K562 treated with DMSO at 1 percent for 12 hours (cell line): ENCODE measurements around the gene NBPF14. TPM values are rescaled to one million over a fixed set of nuclear protein-coding genes. Genes with fewer than 3 reads are reported as not detected.

Experiments used
- total RNA-seq: library from RNA; unstranded; fragments of 300-600 nt; gene quantifications from 2 replicates; pipeline ENCODE4 v1.2.3, GENCODE V29; 2022; ENCODE audit not compliant: insufficient read depth

NBPF14 gene, protein sequence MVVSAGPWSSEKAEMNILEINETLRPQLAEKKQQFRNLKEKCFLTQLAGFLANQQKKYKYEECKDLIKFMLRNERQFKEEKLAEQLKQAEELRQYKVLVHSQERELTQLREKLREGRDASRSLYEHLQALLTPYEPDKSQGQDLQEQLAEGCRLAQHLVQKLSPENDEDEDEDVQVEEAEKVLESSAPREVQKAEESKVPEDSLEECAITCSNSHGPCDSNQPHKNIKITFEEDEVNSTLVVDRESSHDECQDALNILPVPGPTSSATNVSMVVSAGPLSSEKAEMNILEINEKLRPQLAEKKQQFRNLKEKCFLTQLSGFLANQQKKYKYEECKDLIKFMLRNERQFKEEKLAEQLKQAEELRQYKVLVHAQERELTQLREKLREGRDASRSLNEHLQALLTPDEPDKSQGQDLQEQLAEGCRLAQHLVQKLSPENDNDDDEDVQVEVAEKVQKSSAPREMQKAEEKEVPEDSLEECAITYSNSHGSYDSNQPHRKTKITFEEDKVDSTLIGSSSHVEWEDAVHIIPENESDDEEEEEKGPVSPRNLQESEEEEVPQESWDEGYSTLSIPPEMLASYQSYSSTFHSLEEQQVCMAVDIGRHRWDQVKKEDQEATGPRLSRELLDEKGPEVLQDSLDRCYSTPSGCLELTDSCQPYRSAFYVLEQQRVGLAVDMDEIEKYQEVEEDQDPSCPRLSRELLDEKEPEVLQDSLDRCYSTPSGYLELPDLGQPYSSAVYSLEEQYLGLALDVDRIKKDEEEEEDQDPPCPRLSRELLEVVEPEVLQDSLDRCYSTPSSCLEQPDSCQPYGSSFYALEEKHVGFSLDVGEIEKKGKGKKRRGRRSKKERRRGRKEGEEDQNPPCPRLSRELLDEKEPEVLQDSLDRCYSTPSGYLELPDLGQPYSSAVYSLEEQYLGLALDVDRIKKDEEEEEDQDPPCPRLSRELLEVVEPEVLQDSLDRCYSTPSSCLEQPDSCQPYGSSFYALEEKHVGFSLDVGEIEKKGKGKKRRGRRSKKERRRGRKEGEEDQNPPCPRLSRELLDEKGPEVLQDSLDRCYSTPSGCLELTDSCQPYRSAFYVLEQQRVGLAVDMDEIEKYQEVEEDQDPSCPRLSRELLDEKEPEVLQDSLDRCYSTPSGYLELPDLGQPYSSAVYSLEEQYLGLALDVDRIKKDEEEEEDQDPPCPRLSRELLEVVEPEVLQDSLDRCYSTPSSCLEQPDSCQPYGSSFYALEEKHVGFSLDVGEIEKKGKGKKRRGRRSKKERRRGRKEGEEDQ (N-terminal part only)
- 5.4 and 6.3 TPM in 2 replicates for total RNA-seq

DNA sequence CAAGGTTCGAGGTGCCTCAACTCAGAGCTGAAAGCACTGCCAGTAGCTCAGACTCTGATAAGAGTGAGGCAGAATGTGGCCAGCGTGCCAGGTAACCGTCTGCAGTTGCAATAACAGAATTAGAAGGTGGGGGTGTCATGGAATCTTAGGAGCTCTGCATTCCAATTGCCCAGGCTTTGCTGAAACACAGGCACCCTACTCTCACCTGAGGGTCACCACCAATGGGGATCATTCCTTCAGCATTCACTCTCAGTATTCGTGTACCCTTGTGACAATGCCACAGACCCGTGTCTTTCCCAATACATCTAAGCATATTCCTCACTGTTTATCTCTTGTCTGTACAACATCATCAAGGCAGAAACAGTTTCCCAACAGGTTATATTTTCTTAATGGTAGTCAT is at the start of gene NBPF14:
TSS of gene NBPF14 (minus strand) at position 101 of the 400 bp plus-strand sequence. CDS start 294 bp downstream, outside the sequence.

DNA sequence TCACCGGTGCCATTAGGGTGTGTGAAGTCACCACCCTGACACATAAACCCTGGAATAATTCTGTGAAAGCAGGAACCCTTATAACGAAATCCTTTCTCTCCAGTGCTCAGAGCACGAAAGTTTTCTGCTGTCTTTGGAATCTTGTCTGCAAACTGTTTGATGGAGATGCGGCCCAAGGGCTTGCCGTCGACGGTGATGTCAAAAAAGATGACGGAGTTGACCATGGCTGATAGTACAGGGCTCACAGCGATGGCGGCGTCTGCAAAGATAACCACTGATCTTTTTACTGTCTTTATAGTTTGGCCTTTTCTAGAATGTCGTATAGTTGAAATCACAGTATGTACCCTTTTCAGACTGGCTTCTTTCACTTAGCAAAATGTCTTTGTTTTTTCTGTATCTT is 112.8 kb downstream of the NBPF14 start, which contains the start of gene PPIAL4G:
TSS of gene PPIAL4G (minus strand) at position 274 of the 400 bp plus-strand sequence. CDS start at position 224, 50 bp downstream.

Other genes with a start within 250 kb of the NBPF14 start
- gene PPIAL4G, start 112.7 kb downstream of the NBPF14 start, total RNA-seq = not detected in 2 replicates
- gene NUDT4B, start 152.8 kb upstream of the NBPF14 start, total RNA-seq = 2.4 and 4.5 TPM in 2 replicates
- gene PDE4DIP, start 248.4 kb upstream of the NBPF14 start, total RNA-seq = 121 and 177 TPM in 2 replicates